CD14-positive monocyte (primary cell): ENCODE results near the gene ATXN3. TPM values are rescaled to one million over a fixed set of nuclear protein-coding genes. Genes with fewer than 3 reads are reported as not detected.

Experiments
- DNase-seq, 3 donors: peaks; one replicate each; pipeline ENCODE4 v3.0.0-alpha.2; 2011 to 2022
- H2AFZ ChIP-seq: 2 replicates; pipeline ENCODE4 v1.6.0; 2012; ENCODE audit warnings: mild to moderate bottlenecking, low read depth, low read length, inconsistent platforms; ENCODE audit not compliant: insufficient read depth, poor library complexity, severe bottlenecking
- H3K27ac ChIP-seq, 2 donors: 1 replicate in 1 of 2; 2 replicates in 1 of 2; pipeline ENCODE4 v1.5.1; 2012 to 2013; ENCODE audit warnings: low read length in 2 of 2, control low read depth in 1 of 2, inconsistent platforms in 1 of 2, low read depth in 1 of 2, mild to moderate bottlenecking in 1 of 2
- H3K27me3 ChIP-seq, 2 donors: one replicate each; pipeline versions ENCODE4 v1.6.0 to v1.6.1; 2011 to 2013; ENCODE audit warnings: low read length in 2 of 2; ENCODE audit not compliant: control insufficient read depth in 2 of 2, insufficient read depth in 2 of 2
- H3K36me3 ChIP-seq, 2 donors: replicated peaks in 1 of 2; 1 replicate in 1 of 2; 2 replicates in 1 of 2; pipeline versions ENCODE4 v1.5.1 to v1.6.1; 2012 to 2013; ENCODE audit warnings: low read length in 2 of 2, control low read depth in 1 of 2, inconsistent platforms in 1 of 2, mild to moderate bottlenecking in 1 of 2; ENCODE audit not compliant: insufficient read depth in 2 of 2, control insufficient read depth in 1 of 2
- H3K4me1 ChIP-seq, 2 donors: 1 replicate in 1 of 2; 2 replicates in 1 of 2; pipeline versions ENCODE4 v1.5.1 to v1.6.1; 2012 to 2013; ENCODE audit warnings: low read length in 2 of 2, control low read depth in 1 of 2, inconsistent platforms in 1 of 2, mild to moderate bottlenecking in 1 of 2, moderate library complexity in 1 of 2; ENCODE audit not compliant: insufficient read depth in 2 of 2, control insufficient read depth in 1 of 2
- H3K4me2 ChIP-seq: replicated peaks from 2 replicates; pipeline ENCODE3; 2012; ENCODE audit warnings: low read length, moderate library complexity, mild to moderate bottlenecking; ENCODE audit not compliant: poor library complexity, severe bottlenecking; ENCODE audit errors: extremely low read depth
- H3K4me3 ChIP-seq, 3 experiments: fragments of 200-600 bp in 1 of 3; sonication (generic) in 1 of 3; replicated peaks in 1 of 3; 1 replicate in 2 of 3; 2 replicates in 1 of 3; pipeline ENCODE4 v1.5.1; 2011 to 2013; ENCODE audit warnings: low read length in 3 of 3, mild to moderate bottlenecking in 3 of 3, control low read depth in 2 of 3, low read depth in 2 of 3, inconsistent platforms in 1 of 3, moderate library complexity in 1 of 3
- H3K79me2 ChIP-seq: 2 replicates; pipeline ENCODE4 v1.6.0; 2012; ENCODE audit warnings: mild to moderate bottlenecking, control low read depth, inconsistent platforms, low read length, moderate library complexity; ENCODE audit not compliant: insufficient read depth
- H3K9ac ChIP-seq: 2 replicates; pipeline ENCODE4 v1.6.0; 2017; ENCODE audit warnings: low read length, mild to moderate bottlenecking; ENCODE audit not compliant: insufficient read depth, poor library complexity, severe bottlenecking
- H3K9me3 ChIP-seq, 2 donors: replicated peaks in 1 of 2; 1 replicate in 1 of 2; 2 replicates in 1 of 2; pipeline versions ENCODE4 v1.5.1 to v1.6.1; 2012 to 2013; ENCODE audit warnings: low read length in 2 of 2, control low read depth in 1 of 2; ENCODE audit not compliant: control insufficient read depth in 1 of 2, insufficient read depth in 1 of 2
- H4K20me1 ChIP-seq: 2 replicates; pipeline ENCODE4 v1.6.0; 2012; ENCODE audit warnings: mild to moderate bottlenecking, low read length, control low read depth, moderate library complexity; ENCODE audit not compliant: insufficient read depth
- H3K27ac Mint-ChIP-seq, 7 donors: one replicate each; pipeline ENCODE4 v1.8.0; 2020; ENCODE audit warnings: mild to moderate bottlenecking in 7 of 7, mixed read lengths in 7 of 7, moderate library complexity in 6 of 7, inconsistent platforms in 2 of 7
- H3K27me3 Mint-ChIP-seq, 3 donors: one replicate each; pipeline ENCODE4 v1.8.0; 2021 to 2022; ENCODE audit warnings: low read depth in 3 of 3, mild to moderate bottlenecking in 3 of 3, mixed read lengths in 3 of 3, moderate library complexity in 3 of 3, inconsistent platforms in 1 of 3
- H3K36me3 Mint-ChIP-seq, 2 donors: one replicate each; pipeline ENCODE4 v1.8.0; 2020; ENCODE audit warnings: mixed read lengths in 2 of 2, inconsistent platforms in 1 of 2, mild to moderate bottlenecking in 1 of 2
- H3K4me1 Mint-ChIP-seq: one replicate; pipeline ENCODE4 v1.8.0; 2020; ENCODE audit warnings: mild to moderate bottlenecking, mixed read lengths
- H3K4me3 Mint-ChIP-seq, 2 donors: one replicate each; pipeline ENCODE4 v1.8.0; 2020; ENCODE audit warnings: mild to moderate bottlenecking in 2 of 2, mixed read lengths in 2 of 2, moderate library complexity in 1 of 2
- H3K9me3 Mint-ChIP-seq, 7 donors: one replicate each; pipeline ENCODE4 v1.8.0; 2020 to 2022; ENCODE audit warnings: mixed read lengths in 7 of 7, mild to moderate bottlenecking in 6 of 7, moderate library complexity in 6 of 7, inconsistent platforms in 2 of 7
- WGBS: methylation state at CpG from one replicate; pipeline ENCODE4 v1.1.5; 2013; ENCODE audit warnings: missing lambda C conversion rate; ENCODE audit not compliant: insufficient coverage; 5-methylcytosine and 5-hydroxymethylcytosine counted together
- intact Hi-C, 2 donors: fragments of 100-400 bp; cut with micrococcal nuclease; formaldehyde crosslinking; loops; one replicate each; pipeline versions ENCODE4 v1.15.0 to v1.15.1; 2023
- polyA plus RNA-seq, 3 donors: library from polyadenylated mRNA; depleted of rRNA in 1 of 3; unstranded in 2 of 3; stranded (reverse) in 1 of 3; fragments of 300-500 nt in 2 of 3; fragments of >200 nt in 1 of 3; fragmentation: Illumina TruSeq in 2 of 3; gene quantifications; 1 replicate in 2 of 3; 2 replicates in 1 of 3; pipeline ENCODE4 v1.2.3, GENCODE V29; 2012 to 2021
- TF ChIP-seq, protein P1 (sequence below): fragments of 200-600 bp; IDR thresholded peaks from one replicate; pipeline ENCODE4 v1.8.0; 2022; ENCODE audit warnings: antibody characterized with exemption, mild to moderate bottlenecking

ATXN3 gene
- polyA plus RNA-seq, 3 donors, result 17.7 to 24.0 (median 18.5) TPM

DNA sequence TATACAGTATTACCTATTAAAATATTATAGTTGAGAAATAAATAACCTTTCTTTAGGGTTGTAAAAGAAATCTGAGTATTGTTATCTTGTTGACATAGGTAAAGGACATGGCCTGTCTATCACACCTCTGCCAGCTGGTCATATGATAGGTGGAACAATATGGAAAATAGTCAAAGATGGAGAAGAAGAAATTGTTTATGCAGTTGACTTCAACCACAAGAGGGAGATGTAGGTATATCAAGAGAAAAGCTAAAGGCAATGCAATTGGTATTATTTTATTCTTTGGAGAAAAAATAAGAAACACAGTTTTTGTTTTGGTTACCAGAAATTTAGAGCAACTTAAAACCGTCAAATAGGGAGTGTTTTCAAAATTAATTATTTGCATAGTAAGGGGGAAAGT is 28.9 kb upstream of the ATXN3 start:
- Histone ChIP-seq H3K9me3 (no peaks in the 10 kb centered on the region), H4K20me1 (peaks cover 4% of the 10 kb centered on the region), H3K4me3 (no peak overlapping the region), H3K79me2 (peaks cover 7% of the 10 kb centered on the region), H3K27me3 (no peaks in the 10 kb centered on the region), H3K4me2 (no peak overlapping the region), H3K27ac (no peak overlapping the region), H3K4me1 (no peaks in the 10 kb centered on the region), H3K9ac (no peak overlapping the region), H3K36me3 (peaks cover 77 to 98% of the 10 kb centered on the region in 2 donors), H2AFZ (no peak overlapping the region)
- TF ChIP-seq, protein P1, sequence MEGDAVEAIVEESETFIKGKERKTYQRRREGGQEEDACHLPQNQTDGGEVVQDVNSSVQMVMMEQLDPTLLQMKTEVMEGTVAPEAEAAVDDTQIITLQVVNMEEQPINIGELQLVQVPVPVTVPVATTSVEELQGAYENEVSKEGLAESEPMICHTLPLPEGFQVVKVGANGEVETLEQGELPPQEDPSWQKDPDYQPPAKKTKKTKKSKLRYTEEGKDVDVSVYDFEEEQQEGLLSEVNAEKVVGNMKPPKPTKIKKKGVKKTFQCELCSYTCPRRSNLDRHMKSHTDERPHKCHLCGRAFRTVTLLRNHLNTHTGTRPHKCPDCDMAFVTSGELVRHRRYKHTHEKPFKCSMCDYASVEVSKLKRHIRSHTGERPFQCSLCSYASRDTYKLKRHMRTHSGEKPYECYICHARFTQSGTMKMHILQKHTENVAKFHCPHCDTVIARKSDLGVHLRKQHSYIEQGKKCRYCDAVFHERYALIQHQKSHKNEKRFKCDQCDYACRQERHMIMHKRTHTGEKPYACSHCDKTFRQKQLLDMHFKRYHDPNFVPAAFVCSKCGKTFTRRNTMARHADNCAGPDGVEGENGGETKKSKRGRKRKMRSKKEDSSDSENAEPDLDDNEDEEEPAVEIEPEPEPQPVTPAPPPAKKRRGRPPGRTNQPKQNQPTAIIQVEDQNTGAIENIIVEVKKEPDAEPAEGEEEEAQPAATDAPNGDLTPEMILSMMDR, result peak; percentile 72
- H3K4me3 Mint-ChIP-seq, result no peak overlapping the region
- H3K4me1 Mint-ChIP-seq, result peaks cover 4% of the 10 kb centered on the region
- H3K27me3 Mint-ChIP-seq, result no peaks in the 10 kb centered on the region
- peak; percentile 7 to 46 (median 33) for DNase-seq
- H3K9me3 Mint-ChIP-seq, result peaks cover 0 to 2% (median 0%) of the 10 kb centered on the region in 7 donors
- no CpG with 5 or more reads among the region's 1 CpG for WGBS
- intact Hi-C loops, result loop anchor here (5.0 to 10.0 kb wide), 3 partner anchors 217 to 550 kb away; no protein-coding TSS in a partner anchor
- no peak overlapping the region for H3K27ac Mint-ChIP-seq
- peaks cover 58 to 86% of the 10 kb centered on the region in 2 donors for H3K36me3 Mint-ChIP-seq

DNA sequence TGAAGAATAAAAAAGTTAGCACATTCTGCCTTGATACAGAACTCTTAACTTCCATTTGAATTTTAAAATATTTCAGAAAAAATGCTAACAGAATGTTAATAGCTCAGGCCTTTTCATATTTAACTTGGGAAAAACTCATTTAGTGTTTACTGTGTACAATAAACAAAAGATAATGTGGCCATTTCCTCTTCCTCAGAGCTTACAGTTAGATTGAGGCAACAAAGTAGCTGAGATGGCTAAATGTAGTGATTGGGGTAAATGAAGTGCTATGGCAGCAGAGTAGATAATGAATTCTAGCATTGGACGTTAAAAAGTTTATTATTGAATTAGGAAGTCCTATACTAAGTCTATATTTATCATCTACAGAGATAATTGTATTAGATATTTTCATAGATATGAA is 28.1 kb upstream of the ATXN3 start:
- Mint-ChIP-seq H3K27ac (no peak overlapping the region), H3K27me3 (no peaks in the 10 kb centered on the region), H3K9me3 (peaks cover 0 to 2% (median 0%) of the 10 kb centered on the region in 7 donors), H3K4me3 (no peak overlapping the region), H3K4me1 (peaks cover 4% of the 10 kb centered on the region), H3K36me3 (peaks cover 61 to 86% of the 10 kb centered on the region in 2 donors)
- intact Hi-C loops, result loop anchor here in 1 of 2 donors (10.0 kb wide), 1 partner anchor 550 kb away; no protein-coding TSS in a partner anchor
- Histone ChIP-seq H3K9me3 (no peaks in the 10 kb centered on the region), H2AFZ (no peak overlapping the region), H3K4me2 (no peak overlapping the region), H3K27me3 (no peaks in the 10 kb centered on the region), H3K4me3 (no peak overlapping the region), H3K27ac (no peak overlapping the region), H3K79me2 (peaks cover 7% of the 10 kb centered on the region), H3K9ac (no peak overlapping the region), H3K36me3 (peaks cover 81 to 98% of the 10 kb centered on the region in 2 donors), H4K20me1 (peaks cover 10% of the 10 kb centered on the region), H3K4me1 (no peaks in the 10 kb centered on the region)
- no CpG with 5 or more reads among the region's 1 CpG for WGBS
- TF ChIP-seq, protein P1, result no peak
- DNase-seq, result no peak
